COLO668 (cell line): Measurements from ENCODE around the gene PRXL2C.
"Not testable (repeated sequence)": the region's sequence is repeated elsewhere in the genome, so short reads cannot be mapped to it uniquely, and the experiment has no call there.

Source experiments
- DNase-seq: peaks from one replicate; lab custom pipeline; 2025; ENCODE audit not compliant: unreplicated experiment; lab: John Stamatoyannopoulos, UW

The PRXL2C gene, protein sequence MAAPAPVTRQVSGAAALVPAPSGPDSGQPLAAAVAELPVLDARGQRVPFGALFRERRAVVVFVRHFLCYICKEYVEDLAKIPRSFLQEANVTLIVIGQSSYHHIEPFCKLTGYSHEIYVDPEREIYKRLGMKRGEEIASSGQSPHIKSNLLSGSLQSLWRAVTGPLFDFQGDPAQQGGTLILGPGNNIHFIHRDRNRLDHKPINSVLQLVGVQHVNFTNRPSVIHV

DNA sequence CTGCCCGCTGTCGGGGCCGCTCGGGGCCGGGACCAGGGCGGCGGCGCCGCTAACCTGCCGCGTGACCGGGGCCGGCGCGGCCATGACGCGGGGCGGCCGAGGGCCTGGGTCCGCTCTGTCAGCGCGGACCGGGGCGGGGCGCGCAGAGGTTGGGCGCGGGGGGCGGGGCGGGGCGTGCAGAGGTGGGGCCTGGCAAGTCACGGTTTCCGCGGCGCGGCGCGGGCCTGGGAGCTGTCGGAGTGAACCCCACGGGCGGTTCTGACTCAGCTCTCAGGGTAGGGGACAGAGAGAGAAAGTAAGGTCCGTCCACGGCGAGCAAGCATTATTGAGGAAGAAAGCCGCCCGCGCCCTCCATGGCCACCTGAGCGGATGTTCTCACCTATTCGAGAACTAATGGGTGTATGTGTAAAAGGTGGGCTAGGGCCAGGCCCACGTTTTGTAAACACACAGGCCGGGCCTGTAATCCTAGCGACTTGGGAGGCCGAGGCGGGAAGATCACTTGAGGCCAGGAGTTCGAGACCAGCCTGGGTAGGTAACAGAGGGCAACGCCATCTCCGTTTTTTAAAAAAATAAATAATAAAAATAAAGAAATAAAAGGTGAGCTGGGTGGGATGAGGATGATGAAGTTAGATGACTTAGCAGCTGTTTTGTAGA, at the start of gene PRXL2C:
Gene PRXL2C, minus strand, starts transcription at position 120 of the 654 bp plus-strand sequence. Its CDS starts 36 bp downstream, at position 84.
- peak; percentile 84 for DNase-seq

DNA sequence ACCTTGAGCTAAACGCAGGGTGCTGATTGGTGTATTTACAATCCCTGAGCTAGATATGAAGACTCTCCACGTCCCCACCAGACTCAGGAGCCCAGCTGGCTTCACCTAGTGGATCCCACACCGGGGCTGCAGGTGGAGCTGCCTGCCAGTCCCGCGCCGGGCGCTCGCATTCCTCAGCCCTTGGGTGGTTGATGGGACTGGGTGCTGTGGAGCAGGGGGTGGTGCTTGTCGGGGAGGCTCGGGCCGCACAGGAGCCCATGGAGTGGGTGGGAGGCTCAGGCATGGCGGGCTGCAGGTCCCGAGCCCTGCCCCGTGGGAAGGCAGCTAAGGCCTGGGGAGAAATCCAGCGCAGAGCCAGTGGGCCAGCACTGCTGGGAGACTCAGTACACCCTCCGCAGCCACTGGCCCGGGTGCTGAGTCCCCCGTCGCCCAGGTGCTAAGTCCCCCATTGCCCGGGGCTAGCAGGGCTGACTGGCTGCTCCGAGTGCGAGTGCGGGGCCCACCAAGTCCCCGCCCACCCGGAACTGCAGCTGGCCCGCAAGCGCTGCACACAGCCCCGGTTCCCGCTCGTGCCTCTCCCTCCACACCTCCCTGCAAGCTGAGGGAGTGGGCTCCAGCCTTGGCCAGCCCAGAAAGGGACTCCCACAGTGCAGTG, 45.7 kb upstream of the PRXL2C start:
- not testable (repeated sequence) for DNase-seq

DNA sequence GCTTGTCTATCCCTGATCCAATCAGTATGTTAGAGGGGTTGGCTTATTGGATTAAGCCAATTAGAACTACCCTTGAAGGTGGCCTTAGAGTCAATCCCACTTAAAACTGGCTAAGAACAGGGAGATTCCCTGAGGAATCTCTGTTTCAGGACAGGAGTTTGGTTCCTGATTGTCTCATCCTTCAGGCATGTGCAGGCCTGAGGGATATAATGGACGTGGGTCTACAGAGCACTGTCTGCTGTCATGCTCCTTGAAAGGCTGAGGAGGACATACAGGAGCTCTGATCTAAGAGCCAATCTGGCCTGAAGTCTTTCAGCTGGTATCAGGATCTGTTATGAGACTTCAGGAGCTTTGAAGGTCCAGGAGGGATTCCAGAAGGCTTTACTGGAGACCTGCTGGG, 36.2 kb upstream of the PRXL2C start:
- DNase-seq: no peak

DNA sequence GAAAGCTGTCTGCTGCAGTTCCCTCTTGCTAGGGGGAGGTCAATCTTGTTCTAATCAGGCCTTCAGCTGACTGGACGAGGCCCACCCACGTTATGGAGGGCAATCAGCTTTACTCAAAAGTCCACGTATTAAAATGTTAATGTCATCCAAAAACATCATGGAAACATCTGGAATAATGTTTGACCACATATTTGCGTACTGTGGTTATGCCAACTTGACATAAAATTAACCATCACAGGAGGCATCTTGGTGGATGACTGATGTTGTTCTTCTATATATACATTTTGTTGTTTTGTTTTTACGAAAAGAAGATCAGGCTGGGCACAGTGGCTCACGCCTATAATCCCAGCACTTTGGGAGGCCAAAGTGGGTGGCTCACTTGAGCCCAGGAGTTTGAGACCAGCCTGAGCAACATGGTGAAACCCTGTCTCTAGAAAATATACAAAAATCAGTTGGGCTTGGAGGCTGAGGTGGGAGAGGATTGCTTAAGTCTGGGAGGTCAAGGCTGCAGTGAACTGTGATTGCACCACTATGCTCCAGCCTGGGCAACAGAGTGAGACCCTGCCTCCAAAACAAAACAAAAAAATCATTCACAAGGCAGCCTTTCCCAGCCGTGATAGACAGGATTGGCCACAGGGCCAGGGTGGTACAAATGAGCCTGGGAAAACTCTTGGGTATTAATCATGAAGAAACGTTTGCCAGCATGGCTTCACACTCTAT, 33.8 kb upstream of the PRXL2C start:
- DNase-seq: no peak

DNA sequence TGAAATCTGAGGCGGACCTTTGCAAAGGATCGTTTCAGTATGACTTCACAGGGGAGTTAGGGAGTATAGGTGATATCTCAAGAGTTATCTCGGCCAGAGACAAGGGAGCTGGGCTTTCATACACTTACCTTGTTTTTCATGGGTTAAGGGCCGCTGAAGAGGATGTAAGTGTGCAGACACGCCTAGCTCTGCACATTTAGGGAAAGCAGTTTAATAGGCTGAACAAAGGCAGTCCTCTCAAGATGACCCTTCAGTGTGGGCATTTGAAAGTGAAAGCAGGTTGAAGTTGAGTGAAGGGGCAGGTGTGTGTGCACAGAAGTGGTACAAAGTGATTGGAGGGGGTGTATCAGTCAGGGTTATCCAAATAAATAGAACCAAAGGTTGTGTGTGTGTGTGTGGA, 33.1 kb upstream of the PRXL2C start:
- DNase-seq: peak; percentile 17

DNA sequence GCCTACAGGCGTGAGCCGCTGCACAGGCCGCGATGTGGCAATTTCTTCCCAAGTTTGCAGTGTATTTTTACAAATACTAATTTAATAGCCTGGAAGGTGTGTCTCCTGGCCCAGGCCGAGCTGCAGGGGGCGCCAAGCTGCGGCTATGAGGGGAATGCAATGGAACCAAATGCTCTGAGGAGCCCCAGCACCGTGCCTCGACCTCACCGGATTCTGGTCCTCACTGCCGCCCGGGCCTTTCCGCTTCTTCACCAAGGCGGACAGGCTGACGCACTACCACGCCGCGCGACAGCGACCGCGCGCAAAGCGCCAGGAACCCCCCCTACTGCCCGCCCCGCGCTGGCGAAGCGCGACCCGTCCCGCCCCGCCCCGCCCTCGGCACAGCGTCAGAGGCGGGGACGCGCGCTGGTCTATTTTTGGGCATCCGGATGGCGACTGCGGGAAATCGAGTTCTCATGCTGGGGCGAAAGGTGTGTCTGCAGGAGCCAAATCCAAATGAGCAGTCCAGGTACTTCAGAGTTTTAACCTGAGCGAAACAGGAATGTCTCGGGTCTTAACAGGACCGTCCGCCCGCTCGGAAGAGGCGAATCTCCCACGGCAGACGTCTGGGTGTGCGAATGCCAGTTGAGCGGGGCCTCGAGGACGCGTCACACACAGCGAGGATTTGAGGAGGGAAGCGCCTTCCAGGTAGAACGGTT, 31.7 kb upstream of the PRXL2C start:
- DNase-seq: peak; percentile 93

DNA sequence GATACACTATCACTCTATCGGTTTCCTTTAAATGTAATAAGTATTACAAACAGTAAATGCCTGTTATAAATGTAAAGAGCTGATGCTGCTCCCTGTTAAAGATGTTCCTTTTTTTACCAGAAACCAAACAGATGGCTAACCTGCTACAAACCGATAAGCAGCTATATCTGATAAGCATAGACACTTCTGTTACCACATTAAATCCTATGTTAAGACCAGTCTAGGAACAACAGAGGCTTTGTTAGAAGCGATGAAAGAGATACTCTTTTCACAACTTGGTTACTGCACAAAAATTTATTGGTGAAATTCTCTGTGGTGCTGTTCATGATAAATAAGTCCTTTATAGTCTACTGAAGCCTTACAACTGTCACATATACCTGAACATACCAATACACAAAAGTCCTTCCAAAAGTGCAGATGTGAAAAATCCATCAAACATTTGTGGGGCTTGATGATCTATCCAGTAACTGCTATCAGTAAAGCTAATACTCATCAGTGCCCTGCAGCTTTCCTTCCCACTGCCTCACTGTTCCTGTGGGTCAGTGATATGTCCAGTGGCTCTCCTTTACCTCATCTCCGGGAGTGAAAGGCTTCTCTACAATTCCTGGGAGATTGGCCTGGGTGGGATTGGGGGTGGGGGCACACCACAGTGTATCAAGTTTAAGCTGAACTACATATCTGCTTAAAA, 25.8 kb upstream of the PRXL2C start:
- DNase-seq: no peak

DNA sequence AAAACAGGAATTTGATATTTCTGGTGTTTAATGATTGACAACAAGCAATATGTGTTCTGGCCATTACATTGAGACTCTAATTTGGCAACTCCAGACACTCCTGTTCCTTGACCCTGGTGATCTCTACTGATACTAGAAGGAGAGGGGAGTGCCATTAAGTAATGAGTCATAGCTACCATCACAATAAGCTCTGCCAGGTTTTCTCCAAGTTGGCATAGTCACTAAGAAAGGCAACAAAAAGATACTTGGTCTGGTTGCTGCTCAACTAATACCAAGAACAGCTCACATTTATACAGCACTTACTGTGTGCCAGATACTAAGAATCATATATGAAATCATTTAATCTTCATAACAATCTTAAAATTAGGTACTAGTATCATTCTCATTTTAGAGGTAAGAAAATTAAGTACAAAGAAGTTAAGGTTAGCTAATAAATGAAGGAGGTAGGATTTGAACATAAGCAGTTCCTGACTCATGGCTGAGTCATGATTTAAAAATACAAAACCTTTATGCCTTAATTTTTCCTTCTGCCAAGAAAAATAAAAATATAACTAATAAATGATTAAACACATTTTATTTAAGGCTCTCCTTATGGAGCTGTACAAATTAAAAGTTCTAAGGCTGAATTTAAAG, 19.9 kb upstream of the PRXL2C start:
- no peak for DNase-seq

DNA sequence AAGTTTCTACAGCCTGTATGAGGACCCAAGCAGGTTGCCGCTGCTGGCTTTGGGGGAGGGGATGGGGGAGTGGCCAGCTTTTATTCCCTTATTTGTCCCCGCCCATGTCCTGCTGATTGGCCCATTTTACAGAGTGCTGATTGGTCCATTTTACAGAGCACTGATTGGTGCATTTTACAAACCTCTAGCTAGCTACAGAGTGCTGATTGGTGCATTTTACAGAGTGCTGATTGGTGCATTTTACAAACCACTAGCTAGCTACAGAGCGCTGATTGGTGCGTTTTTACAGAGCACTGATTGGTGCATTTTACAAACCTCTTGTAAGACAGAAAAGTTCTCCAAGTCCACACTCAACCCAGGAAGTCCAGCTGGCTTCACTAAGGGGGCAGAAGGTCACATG, 18.7 kb upstream of the PRXL2C start:
- DNase-seq: not testable (repeated sequence)

DNA sequence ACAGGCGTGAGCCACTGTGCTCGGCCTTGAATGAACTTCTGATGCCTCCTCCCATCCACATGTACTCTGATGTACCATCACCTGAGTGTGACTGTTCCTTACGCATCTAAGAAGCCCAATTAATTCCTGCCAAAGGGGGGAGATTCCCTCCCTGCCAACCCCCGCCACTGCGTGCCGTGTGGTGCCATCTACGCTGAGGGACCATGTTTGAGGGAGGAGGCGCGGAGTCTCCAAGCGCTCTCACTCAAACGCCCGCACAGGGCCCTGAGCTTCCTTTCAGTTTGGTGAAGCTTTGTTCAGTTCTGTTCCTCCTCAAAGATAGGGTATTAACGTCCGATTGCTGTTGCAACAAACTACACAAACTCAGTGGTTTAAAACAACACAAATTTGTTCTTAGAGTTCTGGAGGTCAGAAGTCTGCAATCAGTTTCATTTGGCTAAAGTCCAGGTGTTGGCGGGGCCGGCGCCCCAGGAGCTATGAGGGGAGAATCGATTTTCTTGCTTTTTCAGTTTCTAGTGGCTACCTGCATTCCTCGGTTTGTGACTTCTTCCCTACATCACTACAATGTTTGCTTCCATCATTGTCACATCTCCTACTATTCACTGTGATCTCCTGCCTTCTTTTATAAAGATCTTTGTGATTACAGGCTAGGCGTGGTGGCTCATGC, 13.9 kb upstream of the PRXL2C start:
- no peak for DNase-seq

DNA sequence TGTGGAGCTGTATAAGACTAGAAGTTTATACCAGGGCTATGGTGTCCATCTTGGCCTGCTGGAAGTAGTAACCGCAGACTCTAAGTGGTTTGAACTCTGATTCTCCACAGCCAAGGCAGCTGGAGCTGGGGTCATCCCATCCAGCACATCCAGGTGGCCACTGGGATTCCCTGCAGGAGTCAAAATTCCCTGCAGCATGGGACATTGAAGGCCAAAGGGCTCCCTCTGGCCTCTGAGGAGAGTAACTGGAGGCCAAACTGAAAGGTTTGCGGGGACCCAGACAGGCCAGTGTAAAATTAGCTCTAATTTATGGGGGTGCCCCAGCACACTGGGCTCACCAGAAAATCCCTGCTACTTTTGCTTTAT, 12.2 kb upstream of the PRXL2C start:
- no peak for DNase-seq

DNA sequence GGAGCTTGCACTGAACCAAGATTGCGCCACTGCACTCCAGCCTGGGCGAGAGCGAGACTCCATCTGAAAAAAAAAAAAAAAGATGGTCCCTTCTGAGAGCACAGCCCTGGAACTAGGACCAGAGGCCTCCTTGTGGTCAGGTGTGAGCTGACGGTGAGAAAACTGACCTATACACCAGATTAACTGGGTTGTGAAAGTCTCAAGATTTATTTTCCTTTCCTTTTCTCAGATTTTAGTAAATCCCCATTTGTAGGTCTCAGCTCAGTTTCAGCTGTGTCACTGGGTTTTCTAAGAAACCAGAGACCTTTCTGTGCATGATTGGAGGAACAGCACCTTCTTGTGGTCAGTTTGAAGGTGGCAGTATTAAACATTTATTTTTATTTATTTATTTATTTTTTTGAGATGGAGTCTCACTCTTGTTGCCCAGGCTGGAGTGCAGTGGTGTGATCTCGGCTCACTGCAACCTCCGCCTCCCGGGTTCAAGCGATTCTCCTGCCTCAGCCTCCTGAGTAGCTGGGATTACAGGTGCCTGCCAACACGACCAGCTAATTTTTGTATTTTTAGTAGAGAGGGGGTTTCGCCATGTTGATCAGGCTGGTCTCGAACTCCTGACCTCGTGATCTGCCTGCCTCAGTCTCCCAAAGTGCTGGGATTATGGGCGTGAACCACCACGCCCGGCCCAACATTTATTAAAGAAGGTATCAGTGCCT, 11.7 kb upstream of the PRXL2C start:
- DNase-seq: not testable (repeated sequence)

DNA sequence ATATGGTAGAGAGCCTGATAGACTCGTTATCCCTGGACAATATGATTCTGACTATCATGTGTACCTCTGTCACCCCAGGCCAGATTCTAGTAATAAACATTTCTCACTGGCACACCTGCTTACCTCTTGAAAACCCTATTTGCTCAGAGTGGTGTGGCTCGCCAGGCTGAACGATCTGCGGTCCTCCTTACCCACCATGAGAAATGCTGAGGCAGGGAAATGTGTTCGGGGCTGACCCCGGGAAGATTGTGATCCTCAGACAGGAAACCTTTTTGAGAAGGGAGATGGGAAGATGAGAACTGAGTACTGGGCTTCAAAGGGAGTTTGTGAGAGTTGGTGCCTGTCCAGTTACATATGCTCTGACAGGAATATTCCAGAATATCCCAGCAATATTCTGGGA, 10.7 kb upstream of the PRXL2C start:
- no peak for DNase-seq

DNA sequence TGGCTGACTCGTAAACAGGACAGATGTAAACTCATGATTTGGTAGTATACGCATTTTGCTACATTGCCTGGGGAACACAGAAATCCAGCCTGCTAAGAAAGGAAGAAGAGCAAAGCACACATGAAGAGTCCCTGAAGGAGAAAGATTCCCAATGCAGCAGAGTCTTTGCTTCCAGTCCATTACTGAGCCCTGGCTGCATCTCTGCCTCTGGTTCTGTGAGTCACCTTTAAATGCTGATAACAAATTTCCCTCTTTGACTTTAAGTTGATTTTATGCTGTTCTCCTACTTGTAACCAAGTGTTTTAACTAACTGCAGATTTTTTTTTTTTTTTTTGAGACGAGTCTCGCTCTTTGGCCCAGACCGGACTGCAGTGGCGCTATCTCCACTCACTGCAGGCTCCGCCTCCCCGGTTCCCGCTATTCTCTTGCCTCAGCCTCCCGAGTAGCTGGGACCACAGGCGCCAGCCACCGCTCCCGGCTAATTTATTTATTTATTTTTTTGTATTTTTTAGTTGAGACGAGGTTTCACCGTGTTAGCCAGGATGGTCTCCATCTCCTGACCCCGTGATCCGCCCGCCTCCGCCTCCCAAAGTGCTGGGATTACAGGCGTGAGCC, 8.5 kb upstream of the PRXL2C start:
- DNase-seq: no peak

DNA sequence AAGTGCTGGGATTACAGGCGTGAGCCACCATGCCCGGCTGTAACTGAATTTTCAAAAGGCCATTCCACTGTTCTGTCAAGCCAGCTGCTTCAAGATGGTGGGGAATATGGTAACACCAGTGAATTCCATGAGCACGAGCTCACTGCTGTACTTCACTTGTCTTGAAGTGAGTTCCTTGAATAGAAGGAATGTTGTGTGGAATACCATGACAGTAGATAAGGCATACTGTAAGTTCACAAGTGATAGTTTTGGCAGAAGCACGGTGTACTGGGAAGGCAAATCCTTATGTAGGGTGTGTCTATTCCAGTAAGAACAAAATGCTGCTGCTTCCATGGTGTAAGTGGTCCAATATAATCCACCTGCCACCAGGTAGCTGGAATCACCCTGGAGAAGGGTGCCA, 6.6 kb upstream of the PRXL2C start:
- DNase-seq: no peak

DNA sequence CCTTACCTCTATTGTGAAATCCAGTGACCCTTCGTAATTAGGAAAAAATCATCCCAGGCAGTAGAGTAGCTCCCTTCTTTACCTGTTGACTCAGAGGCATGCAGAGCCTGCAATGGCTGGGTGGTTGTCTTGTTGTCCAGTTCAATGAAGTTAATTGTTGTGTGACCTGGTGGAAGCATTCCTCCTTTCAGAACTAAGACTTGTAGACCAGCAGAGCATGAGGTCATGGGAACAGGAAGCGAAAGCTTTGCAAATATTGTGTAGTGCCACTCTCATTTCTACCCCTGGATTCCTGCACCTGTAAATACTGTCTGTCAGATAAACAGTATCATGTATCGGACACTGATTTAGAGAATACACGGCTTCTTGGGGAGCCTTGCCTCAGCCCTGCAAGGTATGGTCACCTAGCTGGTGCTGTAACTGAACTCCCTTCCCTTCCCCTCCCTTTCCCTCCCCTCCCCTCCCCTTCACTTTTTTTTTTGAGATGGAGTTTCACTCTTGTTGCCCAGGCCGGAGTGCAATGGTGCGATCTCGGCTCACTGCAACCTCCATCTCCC, 5.7 kb upstream of the PRXL2C start:
- DNase-seq: no peak

DNA sequence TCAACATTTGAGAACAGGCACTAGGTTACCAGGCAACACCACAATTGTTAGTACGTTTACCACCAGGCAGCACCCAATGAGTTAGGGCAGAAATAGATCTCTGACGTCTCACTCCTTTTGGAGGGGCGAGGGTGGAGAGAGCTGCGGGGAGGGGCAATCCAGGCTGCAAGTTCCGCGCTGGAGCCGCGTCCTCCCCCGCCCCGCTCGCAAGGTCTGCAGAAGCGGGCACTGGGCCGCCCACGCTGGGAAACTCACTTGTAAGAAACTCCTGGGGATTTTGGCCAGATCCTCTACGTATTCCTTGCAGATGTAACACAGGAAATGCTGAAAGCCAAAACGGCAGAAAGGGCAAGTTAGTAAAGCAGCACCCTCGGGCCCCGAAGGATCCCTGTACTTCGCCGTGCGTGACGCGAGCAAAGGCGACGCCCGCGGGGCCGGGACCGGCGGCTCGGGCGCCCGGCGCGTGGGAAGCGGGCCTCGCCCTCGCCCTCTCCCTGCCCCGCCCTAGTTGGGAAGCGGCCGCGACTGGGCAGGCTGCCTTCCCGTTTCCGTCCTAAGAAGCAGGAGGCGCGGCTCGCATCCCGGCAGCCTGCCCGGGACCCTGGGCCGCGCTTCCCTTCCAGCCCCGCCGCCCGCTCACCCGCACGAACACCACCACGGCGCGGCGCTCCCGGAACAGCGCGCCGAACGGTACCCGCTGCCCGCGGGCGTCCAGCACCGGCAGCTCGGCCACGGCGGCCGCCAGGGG, 493 bp downstream of the PRXL2C start:
- peak; percentile 84 for DNase-seq

DNA sequence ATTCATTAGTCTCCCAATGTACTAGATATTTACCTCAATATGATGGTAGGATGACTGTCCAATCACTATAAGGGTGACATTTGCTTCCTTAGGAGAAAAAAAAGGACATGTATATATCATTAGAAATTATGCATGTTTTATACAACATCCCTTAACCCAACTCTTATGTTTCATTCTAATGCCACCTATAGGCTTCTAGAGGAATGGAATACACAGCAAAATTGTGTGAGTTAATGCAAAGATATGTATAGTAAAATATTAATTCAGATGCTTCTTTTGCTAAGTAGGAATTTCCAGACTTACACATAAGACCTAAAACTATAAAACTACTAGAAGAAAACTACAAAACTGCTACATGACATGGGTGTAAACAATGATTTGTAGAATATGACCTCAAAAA, 3.5 kb downstream of the PRXL2C start:
- DNase-seq: no peak
